COLO668 (cell line): Measurements from ENCODE around the gene LAMA4.

Source experiments
- DNase-seq: peaks from one replicate; lab custom pipeline; 2025; ENCODE audit not compliant: unreplicated experiment; lab: John Stamatoyannopoulos, UW

LAMA4 gene

GRCh38 chr6:112274774-112275173 lies 20.4 kb upstream of the LAMA4 start:
- no peak for DNase-seq

DNA sequence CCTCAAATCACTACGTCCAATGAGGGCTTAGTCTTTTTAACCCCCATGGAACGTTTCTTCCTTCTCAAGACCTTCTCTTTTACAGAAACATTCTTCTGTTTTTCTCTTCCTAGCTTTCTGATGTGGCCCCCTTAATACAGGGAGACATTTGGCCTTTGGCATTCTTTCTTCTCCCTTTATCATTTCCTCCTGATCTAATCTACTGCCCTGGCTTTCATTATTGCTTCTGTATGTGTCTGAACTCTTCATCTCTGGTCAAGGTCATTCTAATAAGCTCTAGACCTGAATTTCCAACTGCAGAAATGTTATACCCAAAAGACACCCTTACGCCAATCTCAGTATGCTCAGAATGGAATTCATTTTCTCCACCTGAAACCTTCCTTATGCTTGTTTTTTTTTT lies 18.4 kb upstream of the LAMA4 start:
- DNase-seq: no peak

DNA sequence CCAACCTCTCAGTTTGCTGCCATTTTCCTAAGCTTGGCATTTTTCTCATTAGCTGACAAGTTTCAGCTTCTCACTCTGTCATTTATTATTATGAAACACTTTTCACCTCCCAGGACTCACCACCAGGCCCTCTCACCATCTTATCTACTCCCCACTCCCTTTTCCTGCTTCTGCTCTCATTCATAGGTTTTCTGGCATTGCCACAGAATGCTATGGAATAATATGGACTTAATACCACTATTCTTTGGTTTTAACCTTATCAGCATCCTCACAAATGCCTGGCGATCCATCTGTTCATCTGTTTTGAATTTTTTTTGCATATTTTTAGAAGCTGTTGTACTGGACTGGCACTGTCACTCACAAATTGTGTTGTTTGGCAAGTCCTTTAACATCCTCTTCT lies 16.4 kb upstream of the LAMA4 start:
- no peak for DNase-seq

DNA sequence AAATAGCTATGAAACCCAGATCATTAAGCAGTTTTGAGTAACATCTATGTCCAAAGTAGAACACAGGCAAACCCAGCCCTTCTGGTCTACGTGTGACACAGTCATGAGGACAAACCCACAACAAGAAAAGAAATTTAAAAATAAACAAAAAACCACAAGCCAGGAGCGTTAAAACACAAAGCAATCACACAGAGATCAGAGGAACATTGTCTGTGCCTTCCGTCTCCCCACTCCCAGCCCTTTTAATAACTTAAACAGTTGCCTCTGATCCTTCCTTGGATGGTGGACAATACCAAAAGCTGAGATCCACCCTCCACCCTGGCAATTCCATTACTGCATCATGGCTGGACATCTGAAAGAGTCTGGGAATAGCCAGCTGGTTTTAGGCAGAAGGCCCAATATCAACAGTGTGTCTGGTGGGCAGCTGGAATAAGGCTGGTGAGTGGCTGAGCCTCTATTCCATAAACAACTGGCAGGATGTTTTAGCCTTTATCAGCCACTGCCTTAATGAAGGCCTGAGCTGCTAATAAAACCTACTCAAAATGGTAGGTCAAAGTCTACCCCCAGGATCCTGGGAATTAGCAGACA lies 15.7 kb upstream of the LAMA4 start:
- DNase-seq: no peak

DNA sequence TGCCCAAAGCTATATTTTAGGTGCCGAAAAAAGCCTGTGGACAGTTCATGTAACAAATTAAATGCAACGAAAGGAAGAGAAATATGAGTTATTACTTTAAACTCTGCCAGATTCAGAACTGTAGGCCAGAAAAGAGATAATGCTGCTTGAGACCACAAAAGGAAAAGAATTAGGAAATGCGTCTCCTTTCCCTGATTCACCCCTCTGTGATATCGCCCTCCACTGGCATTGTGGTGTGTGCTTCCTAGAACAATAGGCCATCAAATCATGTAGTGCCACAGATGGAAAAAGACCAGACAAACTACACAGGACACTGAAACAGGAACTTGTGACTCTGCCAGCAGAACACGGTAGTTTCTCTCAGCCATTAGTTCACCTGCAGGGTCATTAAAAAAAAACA lies 14.7 kb upstream of the LAMA4 start:
- no peak for DNase-seq

DNA sequence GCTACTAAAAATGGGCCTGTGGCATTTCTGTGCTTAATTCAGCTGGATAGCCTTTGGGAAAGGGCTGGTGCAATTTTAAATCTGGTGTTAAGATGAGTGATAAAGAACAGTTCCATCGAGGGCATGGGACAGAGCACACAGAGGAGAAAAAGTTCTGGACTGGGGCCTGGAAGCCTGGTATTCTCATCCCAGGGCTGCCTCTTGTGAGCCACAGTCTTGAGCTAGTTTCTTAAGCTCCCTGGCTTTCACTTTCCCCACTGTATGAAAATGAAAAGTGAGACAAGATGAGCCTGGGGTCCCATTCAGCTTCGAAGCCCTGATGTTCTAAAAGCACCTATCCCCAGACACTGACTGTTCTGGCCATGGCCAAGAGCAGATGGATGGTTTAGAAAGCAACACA lies 14.3 kb upstream of the LAMA4 start:
- no peak for DNase-seq

GRCh38 chr6:112268019-112268418 lies 13.7 kb upstream of the LAMA4 start:
- no peak for DNase-seq

DNA sequence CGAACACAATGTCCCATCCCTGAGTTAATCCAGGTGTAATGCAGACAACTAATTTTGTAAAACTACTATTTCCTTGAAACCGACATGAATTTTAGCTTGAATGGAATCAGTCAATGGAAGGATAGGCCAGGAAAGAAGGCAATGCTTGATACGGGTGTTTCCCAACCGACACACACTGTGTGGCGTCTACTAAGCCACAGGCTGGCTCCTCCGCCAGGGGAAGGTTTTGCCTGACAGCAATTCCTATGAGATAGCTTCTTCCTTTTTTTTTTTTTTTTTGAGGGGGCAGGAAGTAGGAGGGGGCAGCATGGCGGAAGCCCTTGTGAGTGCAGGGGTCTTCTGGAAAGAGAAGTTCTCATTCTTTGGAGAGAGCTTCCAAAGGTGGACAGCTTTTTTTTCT lies 12.0 kb upstream of the LAMA4 start:
- no peak for DNase-seq

DNA sequence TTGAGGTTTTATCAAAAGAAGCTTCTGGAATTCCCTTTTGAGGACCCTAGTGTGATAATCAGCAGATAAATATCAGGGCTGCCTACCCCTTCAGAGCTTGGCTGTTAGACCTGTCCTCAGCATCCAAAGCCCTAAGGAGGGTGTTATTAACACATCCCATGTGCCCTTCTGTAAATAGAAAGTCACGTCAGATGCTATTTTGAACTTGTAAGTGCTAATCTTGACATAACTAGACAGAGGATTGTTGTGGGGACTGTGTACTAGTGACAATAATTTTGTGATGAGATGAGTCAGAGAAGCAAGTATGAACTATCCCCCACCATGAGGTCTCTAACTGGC lies 4.9 kb upstream of the LAMA4 start:
- no peak for DNase-seq

DNA sequence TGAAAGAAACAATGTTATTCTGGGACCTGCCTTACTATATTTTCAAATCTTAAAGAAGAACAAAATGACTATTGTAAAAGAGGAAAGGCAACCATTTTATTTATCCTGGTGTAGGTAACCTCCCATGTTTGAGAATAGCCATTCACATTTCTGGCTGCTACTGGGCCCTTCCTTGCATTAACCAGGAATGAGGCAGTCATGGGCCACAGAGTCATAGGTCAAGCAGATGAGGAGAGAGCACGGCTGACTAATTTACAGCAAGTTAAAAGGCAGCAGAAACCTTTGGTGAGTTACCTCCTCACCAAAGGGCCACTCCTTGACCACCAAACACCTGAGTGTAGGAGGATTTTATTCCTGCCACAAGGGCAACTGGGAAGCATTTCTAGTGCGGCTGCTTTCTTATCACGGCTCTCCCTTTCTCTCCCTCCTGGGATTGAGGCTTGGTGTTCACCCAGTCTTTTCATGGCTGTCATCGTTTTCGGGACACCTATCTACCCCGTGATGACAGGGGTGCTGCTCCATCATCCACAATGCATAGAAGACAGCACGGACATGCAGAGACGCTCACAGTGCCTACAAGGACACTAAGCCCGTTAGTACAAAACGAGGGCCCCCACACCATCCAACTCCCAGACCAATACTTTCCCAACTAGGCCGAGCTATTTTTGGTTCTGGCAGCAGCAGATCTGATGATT lies 4.4 kb upstream of the LAMA4 start:
- no peak for DNase-seq

DNA sequence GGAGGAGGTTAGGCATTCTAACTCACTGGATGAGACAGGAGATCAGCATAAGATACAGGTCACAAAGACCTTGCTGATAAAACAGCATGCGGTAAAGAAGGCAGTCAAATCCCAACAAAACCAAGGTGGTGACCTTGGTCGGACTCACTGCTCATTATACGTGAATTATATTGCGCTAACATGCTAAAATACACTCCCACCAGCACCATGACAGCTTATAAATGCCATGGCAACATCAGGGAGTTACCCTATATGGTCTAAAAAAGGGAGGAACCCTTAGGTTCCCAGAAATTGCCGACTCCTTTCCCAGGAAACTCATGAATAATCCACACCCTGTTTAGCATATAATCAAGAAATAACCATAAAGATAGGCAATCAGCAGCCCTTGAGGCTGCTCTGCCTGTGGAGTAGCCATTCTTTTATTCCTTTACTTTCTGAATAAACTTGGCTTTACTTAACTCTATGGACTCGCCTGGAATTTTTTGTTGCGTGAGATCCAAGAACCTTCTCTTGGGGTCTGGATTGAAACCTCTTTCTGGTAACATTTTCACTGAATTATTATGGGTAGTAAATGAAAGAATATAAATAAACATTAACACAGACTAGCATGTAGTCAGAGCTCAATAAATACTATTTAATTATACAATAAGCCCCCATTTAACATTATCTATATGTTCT lies 3.0 kb upstream of the LAMA4 start:
- DNase-seq: no peak

DNA sequence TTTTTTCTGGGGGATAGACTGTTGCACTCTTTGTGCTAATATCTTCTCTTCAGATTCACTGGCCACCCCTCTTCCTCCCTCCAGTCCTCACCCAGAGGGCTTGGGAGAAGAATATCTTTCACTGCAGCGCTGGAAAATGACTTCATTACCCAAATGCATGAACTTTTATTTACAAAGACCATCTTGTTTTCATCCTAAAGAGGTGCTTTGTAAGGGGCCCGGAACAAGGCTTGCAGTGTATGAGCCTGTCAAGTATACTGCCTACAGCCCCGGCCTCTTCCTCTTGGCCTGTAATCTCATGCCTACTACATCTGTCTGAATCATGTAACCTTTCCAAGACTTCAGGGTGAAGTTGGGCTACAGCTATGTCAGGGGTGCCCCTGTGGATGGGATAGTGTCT lies 554 bp upstream of the LAMA4 start:
- DNase-seq: no peak

DNA sequence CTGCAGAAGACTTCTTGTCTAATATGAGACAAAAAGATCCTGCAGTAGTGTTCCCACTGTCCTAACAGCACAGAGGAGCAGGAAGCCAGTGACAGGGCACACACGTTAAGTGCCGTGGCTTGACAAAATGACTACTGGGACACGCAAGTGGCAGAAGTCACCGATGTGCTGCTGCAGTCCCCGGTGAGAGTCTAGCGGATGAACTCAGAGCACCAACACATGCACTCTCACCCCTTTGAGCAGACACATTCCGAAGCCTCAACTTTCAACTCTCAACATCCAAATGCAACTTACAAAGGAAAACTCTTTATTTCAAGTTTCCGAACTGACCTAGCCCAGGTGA lies 898 bp downstream of the LAMA4 start:
- DNase-seq: peak; percentile 39

GRCh38 chr6:112252571-112253497 lies 1.5 kb downstream of the LAMA4 start:
- DNase-seq: no peak

GRCh38 chr6:112251171-112251875 lies 3.0 kb downstream of the LAMA4 start:
- no peak for DNase-seq

DNA sequence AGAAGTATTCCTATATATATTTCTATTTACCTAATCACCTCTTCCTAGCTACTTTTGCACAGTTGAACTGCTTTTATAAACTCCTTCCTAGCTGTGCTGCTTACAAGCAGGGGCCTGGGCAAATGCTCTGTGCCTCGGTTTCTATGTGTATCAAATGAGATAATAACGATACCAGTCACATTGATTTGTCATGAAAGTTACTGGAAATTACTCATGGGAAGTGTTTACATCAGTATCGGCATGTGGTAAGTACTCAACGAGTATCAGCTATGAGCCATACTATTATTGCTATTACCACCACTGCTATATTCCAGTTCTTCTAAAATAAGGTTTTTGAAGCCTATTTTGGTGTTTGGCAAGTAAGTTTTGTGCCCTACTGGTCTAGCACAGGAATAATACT lies 4.9 kb downstream of the LAMA4 start:
- no peak for DNase-seq

DNA sequence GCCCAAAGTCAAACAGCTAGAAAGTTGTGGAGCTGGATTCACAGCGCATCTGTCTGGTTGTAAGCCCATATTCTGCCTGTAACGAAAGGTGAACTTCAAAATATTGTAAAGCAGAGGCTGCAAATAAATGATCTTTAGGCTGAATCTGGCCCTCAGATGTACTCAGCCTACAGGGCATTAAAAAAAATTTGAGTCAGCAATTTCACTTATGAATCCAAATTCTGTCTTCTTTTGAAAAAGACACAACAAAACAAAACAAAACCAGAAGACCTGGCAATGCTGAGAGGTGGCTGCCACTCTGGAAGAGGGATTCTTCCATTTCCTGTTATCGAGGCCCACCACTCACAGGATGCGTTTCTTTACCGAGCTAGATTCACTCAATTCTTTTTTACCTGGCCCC lies 7.1 kb downstream of the LAMA4 start:
- DNase-seq: no peak

DNA sequence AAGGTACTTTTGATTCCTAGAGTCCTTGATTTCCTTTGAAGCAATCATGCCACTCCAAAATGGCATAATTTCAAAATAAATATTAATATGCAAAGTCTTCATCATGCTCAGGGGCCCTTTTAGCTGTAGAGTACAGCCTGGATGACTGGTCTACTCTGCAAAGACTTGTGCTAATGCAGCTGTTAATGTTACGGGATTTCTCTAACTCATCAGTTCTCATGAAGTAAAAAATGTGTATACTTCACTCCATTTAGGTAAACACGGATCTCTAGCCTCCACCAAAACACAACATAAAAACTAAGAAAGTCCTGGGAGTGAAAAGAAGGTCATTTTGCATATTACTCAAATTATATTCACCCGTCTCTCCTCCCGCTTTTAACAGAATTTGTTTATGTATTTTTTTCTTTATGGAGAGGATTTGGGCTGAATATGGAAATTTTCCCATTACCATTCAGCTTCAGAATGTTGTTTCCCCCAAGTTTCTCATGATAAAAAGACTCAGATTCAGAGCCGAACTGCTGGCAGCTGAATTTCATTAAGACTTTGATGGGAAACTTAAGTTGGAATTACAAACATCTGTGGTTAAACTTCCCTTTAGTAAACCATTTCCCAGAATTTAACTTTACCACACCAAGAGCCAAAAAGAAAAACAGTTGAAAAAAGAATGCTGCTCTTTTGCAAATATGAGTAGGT lies 8.7 kb downstream of the LAMA4 start:
- DNase-seq: no peak

DNA sequence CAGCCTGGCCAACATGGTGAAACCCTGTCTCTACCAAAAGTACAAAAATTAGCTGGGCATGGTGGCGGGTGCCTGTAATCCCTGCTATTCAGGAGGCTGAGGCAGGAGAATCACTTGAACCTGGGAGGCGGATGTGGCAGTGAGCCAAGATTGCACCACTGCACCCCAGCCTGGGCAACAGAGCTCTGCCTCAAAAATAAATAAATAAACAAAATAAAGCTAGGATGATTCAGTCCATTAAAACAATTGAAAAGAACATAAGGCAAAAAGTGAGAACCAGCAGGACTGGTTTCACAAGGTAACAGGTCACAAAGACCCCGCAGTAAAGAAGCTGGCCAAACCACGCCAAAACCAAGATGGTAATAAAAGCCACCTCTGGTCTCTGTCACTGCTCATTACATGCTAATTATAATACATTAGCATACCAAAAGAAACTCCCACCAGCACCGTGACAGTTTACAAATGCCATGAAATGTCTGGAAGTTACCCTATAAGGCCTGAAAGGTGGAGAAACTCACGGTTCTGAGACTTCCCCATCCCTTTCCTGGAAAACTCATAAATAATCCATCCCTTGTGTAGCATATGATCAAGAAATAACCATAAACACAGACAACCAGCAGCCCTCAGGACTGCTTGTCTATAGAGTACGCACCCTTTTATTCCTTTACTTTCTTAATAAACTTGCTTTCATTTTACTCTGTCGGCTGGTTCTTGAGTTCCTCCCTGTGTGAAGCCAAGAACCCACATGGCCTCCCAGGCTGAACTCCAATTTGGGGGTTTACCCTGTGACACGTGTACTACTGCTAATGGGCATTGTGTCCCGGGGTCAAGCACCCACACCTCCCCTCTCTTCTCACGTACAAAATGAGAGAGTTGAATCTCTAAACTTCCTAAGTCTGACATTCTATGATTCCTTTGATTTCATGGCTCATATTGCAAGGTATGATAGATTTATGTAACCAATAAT lies 10.2 kb downstream of the LAMA4 start:
- peak; percentile 10 for DNase-seq
